Body of pancreas (tissue), 4 donors: ENCODE results near the gene WDR7. TPM values are rescaled to one million over a fixed set of nuclear protein-coding genes. Genes with fewer than 3 reads are reported as not detected.

Source experiments
- ATAC-seq: fragments of 150-250 bp; one replicate; pipeline ENCODE4 v1.9.1; 2016
- DNase-seq, 4 donors: peaks; one replicate each; pipeline ENCODE4 v3.0.0-alpha.2; 2019
- H3K27ac ChIP-seq, 4 donors: fragments of 200-600 bp; sonication (generic); 1 replicate in 3 of 4; 2 replicates in 1 of 4; pipeline versions ENCODE4 v1.5.1 to v1.6.1; 2016 to 2019; ENCODE audit warnings: mild to moderate bottlenecking in 1 of 4, mixed read lengths in 1 of 4, moderate library complexity in 1 of 4
- H3K27me3 ChIP-seq, 2 donors: fragments of 200-600 bp; sonication (generic); one replicate each; pipeline ENCODE4 v1.6.0; 2016; ENCODE audit warnings: mild to moderate bottlenecking in 1 of 2
- H3K36me3 ChIP-seq, 2 donors: fragments of 200-600 bp; sonication (generic); replicated peaks in 1 of 2; 2 replicates each; pipeline ENCODE4 v1.5.1; 2016; ENCODE audit warnings: low read depth in 2 of 2; ENCODE audit not compliant: insufficient read depth in 1 of 2
- H3K4me1 ChIP-seq: fragments of 200-600 bp; sonication (generic); one replicate; pipeline ENCODE4 v1.6.0; 2016
- H3K4me3 ChIP-seq, 2 donors: fragments of 200-600 bp; sonication (generic); 1 replicate in 1 of 2; 2 replicates in 1 of 2; pipeline ENCODE4 v1.5.1; 2016 to 2019
- H3K9me3 ChIP-seq, 3 donors: fragments of 200-600 bp; sonication (generic); 1 replicate in 2 of 3; 2 replicates in 1 of 3; pipeline ENCODE4 v1.5.1; 2016
- CTCF ChIP-seq, 7 experiments: fragments of 450-650 bp in 4 of 7; fragments of 200-600 bp in 3 of 7; sonication (generic) in 3 of 7; IDR thresholded peaks; one replicate each; pipeline ENCODE4 v1.5.1; 2016 to 2019; ENCODE audit warnings: antibody characterized with exemption in 7 of 7
- POLR2A ChIP-seq, 3 donors: fragments of 450-650 bp; IDR thresholded peaks; one replicate each; pipeline ENCODE4 v1.6.1; 2016; ENCODE audit warnings: antibody characterized with exemption in 3 of 3, mild to moderate bottlenecking in 2 of 3
- WGBS, 2 donors: methylation state at CpG; one replicate each; pipeline ENCODE4 v1.1.5; 2017; 5-methylcytosine and 5-hydroxymethylcytosine counted together
- intact Hi-C: fragments of 100-400 bp; cut with DNase I; formaldehyde crosslinking; loops from one replicate; pipeline ENCODE4 v1.15.1; 2023
- total RNA-seq, 2 donors: library from RNA; depleted of rRNA; stranded (reverse); fragments of >200 nt; gene quantifications; one replicate each; pipeline ENCODE4 v1.1.0, GENCODE V29; 2016

Gene WDR7
- total RNA-seq, 2 donors from 2014 or later: 16.3 to 21.4 TPM

GRCh38 chr18:56910237-56910636, 259.1 kb downstream of the WDR7 start:
- TF ChIP-seq CTCF (IDR thresholded peaks at IDR 0.05) (no peak), POLR2A (IDR thresholded peaks at IDR 0.05) (no peak)
- Histone ChIP-seq H3K4me1 (peaks cover 6% of the 10 kb centered on the region), H3K9me3 (no peaks in the 10 kb centered on the region), H3K36me3 (no peaks in the 10 kb centered on the region), H3K4me3 (no peak overlapping the region), H3K27me3 (no peaks in the 10 kb centered on the region), H3K27ac (no peak overlapping the region)
- intact Hi-C loops: no loop called here
- no peak for ATAC-seq
- no peak for DNase-seq

DNA sequence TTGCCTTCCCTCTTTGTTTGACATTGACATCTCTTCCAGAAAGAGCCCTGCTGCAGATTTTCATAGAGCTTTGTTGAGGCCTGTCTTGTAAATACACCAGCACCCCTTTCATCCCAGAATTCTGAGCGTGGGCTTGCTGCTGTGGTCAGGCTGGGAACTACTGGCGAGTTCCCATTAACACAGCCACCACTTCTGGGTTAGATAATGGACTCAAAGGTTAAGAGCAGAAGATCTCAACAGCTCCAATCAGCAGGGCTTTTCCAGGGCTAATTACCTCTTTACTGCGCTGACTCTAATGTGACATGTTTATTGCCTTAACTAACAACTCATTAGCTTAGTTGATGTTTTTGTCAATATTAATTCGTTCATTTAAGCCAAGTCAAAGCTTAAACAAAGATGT, 259.8 kb downstream of the WDR7 start:
- no peaks in the 10 kb centered on the region for H3K27me3 ChIP-seq
- intact Hi-C loops: no loop called here
- ATAC-seq (no peak), DNase-seq (no peak)
- H3K36me3 ChIP-seq: no peaks in the 10 kb centered on the region
- TF ChIP-seq POLR2A (IDR thresholded peaks at IDR 0.05) (no peak), CTCF (IDR thresholded peaks at IDR 0.05) (no peak)
- 83 to 84% methylated on average over 4 of the region's 4 CpGs for WGBS, 2 donors
- no peak overlapping the region for H3K4me3 ChIP-seq
- H3K27ac ChIP-seq: no peak overlapping the region
- peaks cover 6% of the 10 kb centered on the region for H3K4me1 ChIP-seq
- H3K9me3 ChIP-seq: no peaks in the 10 kb centered on the region

GRCh38 chr18:56913941-56914340, 262.8 kb downstream of the WDR7 start:
- Histone ChIP-seq H3K36me3 (no peaks in the 10 kb centered on the region), H3K27me3 (no peaks in the 10 kb centered on the region), H3K9me3 (no peaks in the 10 kb centered on the region), H3K4me3 (no peak overlapping the region), H3K4me1 (peaks cover 6% of the 10 kb centered on the region), H3K27ac (no peak overlapping the region)
- DNase-seq (no peak), ATAC-seq (no peak)
- intact Hi-C loops: no loop called here
- TF ChIP-seq POLR2A (IDR thresholded peaks at IDR 0.05): no peak
- TF ChIP-seq CTCF (IDR thresholded peaks at IDR 0.05): no peak
- WGBS, 2 donors: 79 to 86% methylated on average over 4 of the region's 4 CpGs

DNA sequence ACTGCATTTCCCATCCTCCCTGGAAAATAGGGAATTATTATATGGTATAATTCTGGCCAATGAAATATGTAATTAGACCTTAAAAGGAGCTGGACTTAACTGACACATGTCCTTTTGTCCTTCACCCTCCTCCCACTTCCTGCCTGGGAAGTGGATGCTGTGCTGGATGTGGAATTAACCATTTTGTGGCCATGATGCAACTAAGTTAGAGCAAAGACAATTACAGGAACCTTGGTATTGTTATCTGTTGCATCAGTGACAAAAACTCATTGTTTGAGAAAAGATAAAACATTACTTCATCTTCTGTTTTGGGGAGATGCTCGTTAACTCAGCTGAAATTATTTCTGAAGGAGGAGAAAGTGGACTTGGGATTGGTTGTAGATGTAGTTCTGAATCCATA, 268.0 kb downstream of the WDR7 start:
- Histone ChIP-seq H3K4me3 (no peak overlapping the region), H3K36me3 (no peaks in the 10 kb centered on the region)
- intact Hi-C loops: no loop called here

More for the DNA sequence above, 268.0 kb downstream of the WDR7 start:
- DNase-seq (no peak), ATAC-seq (no peak)
- 78 to 91% methylated on average over 1 of the region's 1 CpG for WGBS, 2 donors
- TF ChIP-seq POLR2A (IDR thresholded peaks at IDR 0.05) (no peak), CTCF (IDR thresholded peaks at IDR 0.05) (no peak)
- Histone ChIP-seq H3K9me3 (no peaks in the 10 kb centered on the region), H3K27me3 (no peaks in the 10 kb centered on the region), H3K4me1 (no peaks in the 10 kb centered on the region), H3K27ac (no peak overlapping the region)
